ENCODE data around the gene CDK5RAP2.
"Not testable (repeated sequence)": the region's sequence is repeated elsewhere in the genome, so short reads cannot be mapped to it uniquely, and the experiment has no call there.

The CDK5RAP2 gene

GRCh38 chr9:120505186-120505585 lies 74.8 kb downstream of the CDK5RAP2 start:
- DNase-seq = no peak

- no peak for DNase-seq
Observed at GRCh38 chr9:120500733-120501132, 79.2 kb downstream of the CDK5RAP2 start.

GRCh38 chr9:120497865-120498264 lies 82.1 kb downstream of the CDK5RAP2 start:
- not testable (repeated sequence) for DNase-seq

- not testable (repeated sequence) for DNase-seq
Observed at GRCh38 chr9:120496438-120496837, 83.5 kb downstream of the CDK5RAP2 start.

- no peak for DNase-seq
Observed at GRCh38 chr9:120490888-120491595, 88.9 kb downstream of the CDK5RAP2 start.

GRCh38 chr9:120486835-120487234 lies 93.1 kb downstream of the CDK5RAP2 start:
- no peak for DNase-seq

- DNase-seq = no peak
Observed at GRCh38 chr9:120486347-120486746, 93.6 kb downstream of the CDK5RAP2 start.

GRCh38 chr9:120485788-120486187 lies 94.2 kb downstream of the CDK5RAP2 start:
- no peak for DNase-seq

GRCh38 chr9:120484162-120484561 lies 95.8 kb downstream of the CDK5RAP2 start:
- DNase-seq = no peak

- DNase-seq = no peak
Observed at GRCh38 chr9:120482424-120483186, 97.4 kb downstream of the CDK5RAP2 start.

GRCh38 chr9:120481846-120482245 lies 98.1 kb downstream of the CDK5RAP2 start:
- DNase-seq = no peak

GRCh38 chr9:120481248-120481647 lies 98.7 kb downstream of the CDK5RAP2 start:
- DNase-seq = no peak

- no peak for DNase-seq
Observed at GRCh38 chr9:120480707-120481106, 99.3 kb downstream of the CDK5RAP2 start.

- no peak for DNase-seq
Observed at GRCh38 chr9:120478208-120478607, 101.8 kb downstream of the CDK5RAP2 start.

- peak in 1 of 2 experiments; percentile 2 for DNase-seq
Observed at GRCh38 chr9:120477534-120478001, 102.4 kb downstream of the CDK5RAP2 start.

- DNase-seq = no peak
Observed at GRCh38 chr9:120475341-120475740, 104.6 kb downstream of the CDK5RAP2 start.

GRCh38 chr9:120474591-120475243 lies 105.2 kb downstream of the CDK5RAP2 start:
- DNase-seq = no peak

- DNase-seq = no peak
Observed at GRCh38 chr9:120473608-120474007, 106.4 kb downstream of the CDK5RAP2 start.

GRCh38 chr9:120465685-120466407 lies 114.1 kb downstream of the CDK5RAP2 start:
- no peak for DNase-seq

GRCh38 chr9:120464887-120465421 lies 115.0 kb downstream of the CDK5RAP2 start:
- DNase-seq = no peak

- DNase-seq = no peak
Observed at GRCh38 chr9:120464176-120464886, 115.6 kb downstream of the CDK5RAP2 start.

GRCh38 chr9:120463765-120464164 lies 116.2 kb downstream of the CDK5RAP2 start:
- DNase-seq = no peak
